GM12891 (cell line): Measurements from ENCODE around the gene PXK.

Source experiments
- PAX5 ChIP-seq: IDR thresholded peaks from 2 replicates; pipeline ENCODE4 v1.6.1; 2011; ENCODE audit warnings: low read length, moderate library complexity, mild to moderate bottlenecking; ENCODE audit not compliant: insufficient read depth, severe bottlenecking
- POLR2A ChIP-seq: IDR thresholded peaks from 2 replicates; pipeline ENCODE4 v1.6.1; 2011; ENCODE audit warnings: low read depth, low read length, control low read depth
- POLR2AphosphoS5 ChIP-seq: IDR thresholded peaks from 2 replicates; pipeline ENCODE4 v1.6.1; 2011; ENCODE audit warnings: low read depth, low read length, control low read depth
- POU2F2 ChIP-seq: IDR thresholded peaks from 2 replicates; pipeline ENCODE4 v1.6.1; 2011; ENCODE audit warnings: low read depth, mild to moderate bottlenecking, control low read depth, low read length, moderate library complexity
- SPI1 ChIP-seq: IDR thresholded peaks from 2 replicates; pipeline ENCODE4 v1.6.1; 2011; ENCODE audit warnings: low read depth, low read length, control low read depth
- TAF1 ChIP-seq: IDR thresholded peaks from 2 replicates; pipeline ENCODE4 v1.6.1; 2011; ENCODE audit warnings: low read depth, low read length, control low read depth

DNA sequence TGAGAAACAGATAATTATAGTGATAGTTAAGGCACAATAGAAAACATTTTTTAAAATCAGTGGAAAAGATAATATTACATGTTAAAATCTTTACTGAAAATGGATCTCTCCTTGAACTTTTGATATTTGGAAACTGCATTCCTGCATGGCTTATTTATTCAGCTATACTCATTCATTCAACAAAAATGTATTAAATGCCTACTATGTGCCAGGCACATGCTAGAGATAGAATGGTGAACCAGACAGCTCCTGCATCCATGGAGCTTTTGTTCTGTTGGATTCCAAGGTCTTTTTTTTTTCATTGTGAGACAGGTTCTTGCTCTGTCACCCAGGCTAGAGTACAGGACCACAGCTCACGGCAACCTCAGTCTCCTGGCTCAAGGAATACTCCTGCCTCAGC is 4.5 kb downstream of the PXK start:
- TF ChIP-seq POLR2A (no peak), POLR2AphosphoS5 (no peak), TAF1 (no peak), SPI1 (no peak), PAX5 (no peak), POU2F2 (no peak)
